ENCODE results near the gene RAD51B.

The RAD51B gene

DNA sequence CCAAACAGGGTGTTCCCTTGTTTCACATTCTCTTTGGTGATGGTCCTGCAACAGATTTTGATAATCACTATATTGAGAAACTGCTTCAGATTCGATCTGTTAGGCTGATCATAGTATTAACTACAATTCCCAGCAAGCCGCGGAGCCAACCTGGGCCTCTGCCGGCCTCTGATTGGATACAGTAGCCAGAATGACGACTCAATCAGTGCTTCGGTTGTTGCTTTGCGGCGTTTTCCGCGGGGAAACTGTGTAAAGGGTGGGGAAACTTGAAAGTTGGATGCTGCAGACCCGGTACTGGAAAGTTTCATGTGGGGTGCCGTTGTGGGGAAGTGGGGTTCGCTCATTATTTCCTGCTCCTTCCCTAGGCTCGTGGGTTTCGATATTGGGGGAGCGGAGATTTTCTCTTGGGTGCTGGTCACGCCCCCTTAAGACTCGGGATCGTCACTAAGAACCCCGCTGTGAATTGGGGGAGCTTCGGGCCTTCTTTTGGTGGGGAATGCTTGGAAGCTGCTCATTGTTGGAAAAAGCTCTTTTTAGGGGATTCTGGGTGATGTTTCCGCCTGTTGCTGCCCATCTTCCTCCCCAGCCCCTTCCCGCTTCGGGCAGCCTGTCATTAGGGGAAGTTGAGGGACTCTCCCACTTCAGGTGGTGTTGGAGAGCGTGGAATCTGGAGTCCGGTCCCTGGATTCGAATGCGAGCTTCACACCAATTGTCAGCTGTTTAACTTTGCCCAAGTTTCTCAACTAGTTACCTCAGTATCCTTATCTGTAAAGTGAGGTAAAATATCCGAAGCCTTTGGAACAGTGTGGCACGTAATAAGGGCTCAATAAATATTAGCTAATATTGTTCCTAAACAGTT lies at the start of gene RAD51B:
Gene RAD51B, plus strand, starts transcription at position 217 of the 859 bp plus-strand sequence.
- DNase-seq (ENCODE audit: low read depth): peak; percentile 46
- TF ChIP-seq, protein P1, sequence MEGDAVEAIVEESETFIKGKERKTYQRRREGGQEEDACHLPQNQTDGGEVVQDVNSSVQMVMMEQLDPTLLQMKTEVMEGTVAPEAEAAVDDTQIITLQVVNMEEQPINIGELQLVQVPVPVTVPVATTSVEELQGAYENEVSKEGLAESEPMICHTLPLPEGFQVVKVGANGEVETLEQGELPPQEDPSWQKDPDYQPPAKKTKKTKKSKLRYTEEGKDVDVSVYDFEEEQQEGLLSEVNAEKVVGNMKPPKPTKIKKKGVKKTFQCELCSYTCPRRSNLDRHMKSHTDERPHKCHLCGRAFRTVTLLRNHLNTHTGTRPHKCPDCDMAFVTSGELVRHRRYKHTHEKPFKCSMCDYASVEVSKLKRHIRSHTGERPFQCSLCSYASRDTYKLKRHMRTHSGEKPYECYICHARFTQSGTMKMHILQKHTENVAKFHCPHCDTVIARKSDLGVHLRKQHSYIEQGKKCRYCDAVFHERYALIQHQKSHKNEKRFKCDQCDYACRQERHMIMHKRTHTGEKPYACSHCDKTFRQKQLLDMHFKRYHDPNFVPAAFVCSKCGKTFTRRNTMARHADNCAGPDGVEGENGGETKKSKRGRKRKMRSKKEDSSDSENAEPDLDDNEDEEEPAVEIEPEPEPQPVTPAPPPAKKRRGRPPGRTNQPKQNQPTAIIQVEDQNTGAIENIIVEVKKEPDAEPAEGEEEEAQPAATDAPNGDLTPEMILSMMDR (conservative IDR thresholded peaks at IDR 0.05; ENCODE audit: low read depth, low read length): no peak
- H3K4me3 ChIP-seq (ENCODE audit: low read length): peak within 1 kb of the TSS; percentile 98

DNA sequence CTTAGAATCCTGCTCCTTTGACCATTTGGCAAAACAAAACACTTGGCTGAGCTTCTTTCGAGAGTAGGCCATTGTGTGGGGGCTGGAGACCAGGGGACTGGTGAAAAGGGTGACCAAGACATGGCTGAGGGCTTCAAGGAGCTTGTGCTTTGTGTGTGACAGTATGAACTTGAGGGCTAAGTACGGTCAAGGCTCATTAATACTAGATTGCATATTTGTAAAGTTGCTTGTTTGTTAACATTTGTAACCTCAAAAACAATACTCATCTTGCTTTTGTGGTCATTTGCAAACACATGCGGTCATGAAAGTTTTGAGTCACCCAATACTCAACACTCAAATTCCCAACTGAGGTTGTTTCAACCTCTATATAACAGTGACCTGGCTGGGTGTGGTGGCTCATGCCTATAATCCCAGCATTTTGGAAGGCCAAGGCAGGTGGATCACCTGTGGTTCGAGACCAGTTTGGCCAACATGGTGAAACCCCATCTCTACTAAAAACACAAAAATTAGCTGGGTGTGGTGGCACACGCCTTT lies 45.7 kb upstream of the RAD51B start:
- TF ChIP-seq, protein P1 (conservative IDR thresholded peaks at IDR 0.05; ENCODE audit: low read depth, low read length): no peak
- DNase-seq (ENCODE audit: low read depth): no peak
- no peak overlapping the region for H3K4me3 ChIP-seq (ENCODE audit: low read length)

DNA sequence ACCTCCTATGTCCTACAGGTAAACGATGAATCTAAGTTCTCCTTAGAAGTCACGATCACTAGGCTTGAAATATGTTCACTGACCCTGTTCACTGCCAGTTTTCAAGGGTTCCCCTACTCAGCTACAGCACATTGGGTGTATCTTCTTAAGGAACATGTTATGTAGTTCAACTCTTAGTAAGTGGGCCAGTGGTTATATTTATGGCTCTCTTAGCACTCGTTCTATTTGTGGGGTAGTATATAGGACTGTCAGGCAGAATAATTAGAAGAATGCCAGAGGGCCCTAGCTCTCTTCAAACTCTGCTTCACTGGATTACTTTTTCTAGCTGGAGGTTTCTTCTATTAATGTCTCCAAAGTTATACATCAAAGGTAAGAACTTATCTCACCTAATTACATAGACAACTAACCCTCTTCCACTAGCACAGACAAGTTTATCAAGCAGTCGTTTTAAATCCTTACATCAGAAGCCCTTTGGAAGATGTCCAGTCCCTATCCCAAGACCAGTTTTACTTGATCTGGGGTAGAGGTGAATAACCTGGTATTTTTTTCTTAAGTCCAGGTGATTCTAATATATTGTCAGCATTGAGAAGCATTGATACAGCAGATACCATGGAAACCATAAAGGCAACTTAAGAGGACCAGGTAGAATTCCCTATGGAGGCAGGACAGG lies 42.8 kb upstream of the RAD51B start:
- no peak overlapping the region for H3K4me3 ChIP-seq (ENCODE audit: low read length)
- DNase-seq (ENCODE audit: low read depth): no peak
- TF ChIP-seq, protein P1 (conservative IDR thresholded peaks at IDR 0.05; ENCODE audit: low read depth, low read length): no peak

DNA sequence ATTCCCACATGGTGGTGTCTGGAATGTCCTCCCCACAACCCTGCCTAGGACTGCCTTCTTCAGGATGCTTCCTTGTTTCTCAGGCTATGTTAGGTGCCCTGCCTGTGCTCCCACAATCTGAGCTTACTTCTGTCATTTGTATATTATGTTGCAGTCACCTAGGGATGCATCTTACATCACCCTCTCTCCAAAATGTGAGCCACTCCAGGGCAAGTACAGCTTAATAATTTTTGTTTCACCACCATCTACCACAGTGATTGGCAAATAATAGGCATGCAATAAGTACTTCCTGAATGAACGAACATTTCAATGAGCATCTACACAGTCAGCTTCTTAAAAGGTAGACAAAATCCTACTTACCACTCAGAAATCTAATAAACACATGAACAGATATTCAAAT lies 40.8 kb upstream of the RAD51B start:
- DNase-seq (ENCODE audit: low read depth): no peak
- no peak overlapping the region for H3K4me3 ChIP-seq (ENCODE audit: low read length)
- TF ChIP-seq, protein P1 (conservative IDR thresholded peaks at IDR 0.05; ENCODE audit: low read depth, low read length): no peak

DNA sequence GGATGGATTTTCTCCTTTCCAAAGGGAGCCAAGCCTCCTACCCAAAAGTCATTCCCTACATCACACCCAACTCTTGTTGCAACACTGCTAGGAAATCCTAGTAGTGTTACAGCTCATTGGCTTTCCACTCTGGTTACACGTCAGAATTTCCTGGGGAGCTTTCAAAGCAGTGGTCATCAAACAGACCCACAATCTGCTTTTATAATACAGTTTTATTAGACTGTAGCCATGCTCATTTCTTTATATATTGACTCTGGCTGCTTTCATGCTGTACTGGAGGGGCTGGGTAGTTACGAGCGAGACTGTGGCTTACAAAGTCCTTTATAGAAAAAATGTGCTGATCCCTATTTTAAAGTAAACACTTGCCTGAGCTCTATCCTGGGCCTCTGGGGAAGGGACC lies 37.5 kb upstream of the RAD51B start:
- TF ChIP-seq, protein P1 (conservative IDR thresholded peaks at IDR 0.05; ENCODE audit: low read depth, low read length): no peak
- no peak overlapping the region for H3K4me3 ChIP-seq (ENCODE audit: low read length)
- DNase-seq (ENCODE audit: low read depth): no peak

DNA sequence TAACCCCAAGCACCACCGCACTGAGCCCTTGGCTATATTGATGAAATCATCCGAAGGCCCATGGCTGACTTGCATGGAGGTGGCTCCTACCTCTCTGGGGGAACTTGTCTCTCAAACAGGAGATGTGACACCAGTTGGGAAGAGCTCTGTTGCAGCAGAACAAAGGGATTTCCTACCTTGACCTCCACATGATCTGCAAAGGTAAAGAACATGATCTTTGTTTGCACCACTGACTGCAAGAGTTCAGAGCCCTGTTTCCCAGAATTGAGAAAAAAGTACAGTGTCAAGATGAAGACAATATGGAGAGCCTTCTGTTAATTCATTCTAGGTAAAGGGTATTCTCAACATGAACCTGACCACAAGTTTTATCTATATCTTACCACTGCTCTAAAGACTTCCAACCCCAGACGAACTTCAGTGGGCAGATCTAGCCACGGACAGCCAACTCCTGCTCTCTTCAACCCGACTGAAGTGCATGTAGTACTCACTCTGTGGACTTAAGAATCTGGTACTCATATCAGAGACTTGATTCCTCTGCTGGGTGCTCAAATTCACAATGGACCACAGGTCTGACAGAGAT lies 35.2 kb upstream of the RAD51B start:
- H3K4me3 ChIP-seq (ENCODE audit: low read length): no peak overlapping the region
- TF ChIP-seq, protein P1 (conservative IDR thresholded peaks at IDR 0.05; ENCODE audit: low read depth, low read length): no peak
- DNase-seq (ENCODE audit: low read depth): no peak
